ENCODE measurements around the gene MB21D2. TPM values are rescaled to one million over a fixed set of nuclear protein-coding genes. Genes with fewer than 3 reads are reported as not detected.

The MB21D2 gene
- total RNA-seq, 4 donors from 2014 or later, result 3.6 to 7.5 (median 6.5) TPM

DNA sequence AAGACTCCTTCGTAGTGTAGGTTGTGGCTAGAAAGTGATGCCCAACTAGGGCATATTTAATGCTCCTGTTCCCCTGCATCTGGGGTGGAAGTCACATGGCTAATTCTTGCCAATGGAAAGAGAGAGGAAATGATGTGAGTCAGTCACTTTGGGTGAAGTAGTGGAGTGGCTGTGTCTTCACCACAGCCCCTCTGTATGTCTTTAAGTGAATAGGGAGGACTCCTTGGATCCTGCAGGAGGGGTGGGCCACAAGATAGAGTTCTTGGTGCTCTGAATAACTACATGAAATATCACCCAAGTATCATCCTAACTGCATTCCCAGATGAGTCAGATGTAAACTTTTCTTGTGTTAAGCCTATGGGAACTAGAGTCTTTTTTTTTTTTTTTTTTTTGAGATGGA is 17.8 kb upstream of the MB21D2 start:
- TF ChIP-seq POLR2A (IDR thresholded peaks at IDR 0.05), result no peak
- no peak for TF ChIP-seq CTCF (IDR thresholded peaks at IDR 0.05)
- no peak for TF ChIP-seq EP300 (IDR thresholded peaks at IDR 0.05)
- WGBS, 2 donors, result 100% methylated on average over 1 of the region's 1 CpG
- Histone ChIP-seq H3K27me3 (no peaks in the 10 kb centered on the region), H3K9me3 (no peaks in the 10 kb centered on the region), H3K36me3 (no peaks in the 10 kb centered on the region), H3K4me1 (no peaks in the 10 kb centered on the region), H3K27ac (no peak overlapping the region), H3K4me3 (no peak overlapping the region)
- no peak for DNase-seq (ENCODE audit: low spot score in 2 of 2)

DNA sequence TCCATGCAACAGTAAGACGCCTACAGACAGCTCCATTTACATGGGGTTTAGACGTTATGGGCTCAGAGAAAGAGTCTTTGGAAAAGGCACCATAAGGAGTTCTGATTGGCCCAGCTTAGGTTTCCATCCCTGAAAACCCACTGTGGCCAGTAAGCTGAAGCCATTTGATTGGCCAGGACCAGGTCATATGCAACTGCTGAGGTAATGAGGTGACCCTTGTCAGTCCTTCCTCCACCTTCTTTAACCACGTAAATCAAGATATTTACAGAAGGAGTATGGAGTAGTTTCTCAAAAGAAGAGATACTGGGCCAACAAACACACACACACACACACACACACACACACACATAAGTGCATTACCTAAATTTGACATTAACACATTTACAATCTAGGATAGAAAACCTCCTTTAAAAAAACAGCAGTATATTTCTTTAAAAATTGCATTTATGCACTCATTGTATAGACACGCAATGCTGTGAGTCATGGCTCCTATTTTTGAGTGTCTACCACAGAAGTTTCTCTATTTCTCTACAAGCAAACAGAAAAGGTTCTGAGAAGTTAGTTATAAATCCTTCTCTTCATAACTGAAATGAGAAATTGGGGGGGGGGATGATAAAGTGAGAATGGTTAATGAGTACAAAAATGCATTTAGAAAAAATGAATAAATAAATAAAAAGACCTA is 16.3 kb upstream of the MB21D2 start:
- no peaks in the 10 kb centered on the region for H3K9me3 ChIP-seq
- DNase-seq (ENCODE audit: low spot score in 2 of 2), result no peak
- no peaks in the 10 kb centered on the region for H3K36me3 ChIP-seq
- H3K27me3 ChIP-seq, result no peaks in the 10 kb centered on the region
- no peak overlapping the region for H3K27ac ChIP-seq
- no peak overlapping the region for H3K4me3 ChIP-seq
- no peak for TF ChIP-seq EP300 (IDR thresholded peaks at IDR 0.05)
- no peak for TF ChIP-seq POLR2A (IDR thresholded peaks at IDR 0.05)
- TF ChIP-seq CTCF (IDR thresholded peaks at IDR 0.05), result no peak
- 65 to 78% methylated on average over 3 to 4 of the region's 4 CpGs for WGBS, 2 donors
- H3K4me1 ChIP-seq, result no peaks in the 10 kb centered on the region

DNA sequence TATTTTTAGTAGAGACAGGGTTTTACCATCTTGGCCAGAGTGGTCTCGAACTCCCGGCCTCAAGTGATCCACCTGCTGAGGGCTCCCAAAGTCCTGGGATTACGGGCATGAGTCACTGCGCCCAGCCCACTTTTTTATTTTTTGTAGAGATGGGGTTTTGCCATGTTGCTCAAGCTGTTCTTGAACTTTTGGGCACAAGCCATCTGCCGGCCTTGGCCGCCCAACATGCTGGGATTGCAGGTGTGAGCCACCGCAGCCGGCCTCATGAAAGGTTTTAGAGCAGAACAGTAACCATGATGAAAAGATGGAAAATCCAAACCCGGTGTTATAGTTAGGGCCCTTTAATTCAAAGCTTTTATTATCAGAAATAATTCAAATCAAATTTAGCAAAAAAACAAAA is 15.6 kb upstream of the MB21D2 start:
- WGBS, 2 donors, result 86 to 95% methylated on average over 9 of the region's 9 CpGs
- TF ChIP-seq EP300 (IDR thresholded peaks at IDR 0.05) (no peak), CTCF (IDR thresholded peaks at IDR 0.05) (no peak), POLR2A (IDR thresholded peaks at IDR 0.05) (no peak)
- no peaks in the 10 kb centered on the region for H3K27me3 ChIP-seq
- H3K4me1 ChIP-seq, result no peaks in the 10 kb centered on the region
- no peak for DNase-seq (ENCODE audit: low spot score in 2 of 2)
- H3K36me3 ChIP-seq, result no peaks in the 10 kb centered on the region
- no peak overlapping the region for H3K4me3 ChIP-seq
- no peak overlapping the region for H3K27ac ChIP-seq
- H3K9me3 ChIP-seq, result no peaks in the 10 kb centered on the region

GRCh38 chr3:192931825-192932224 is 14.2 kb upstream of the MB21D2 start:
- 83 to 95% methylated on average over 3 of the region's 3 CpGs for WGBS, 2 donors
- Histone ChIP-seq H3K27me3 (no peaks in the 10 kb centered on the region), H3K9me3 (no peaks in the 10 kb centered on the region), H3K4me3 (no peak overlapping the region), H3K27ac (no peak overlapping the region), H3K4me1 (no peaks in the 10 kb centered on the region), H3K36me3 (no peaks in the 10 kb centered on the region)
- no peak for TF ChIP-seq POLR2A (IDR thresholded peaks at IDR 0.05)
- no peak for TF ChIP-seq EP300 (IDR thresholded peaks at IDR 0.05)
- no peak for TF ChIP-seq CTCF (IDR thresholded peaks at IDR 0.05)
- no peak for DNase-seq (ENCODE audit: low spot score in 2 of 2)

- Histone ChIP-seq H3K27ac (no peak overlapping the region), H3K4me1 (no peaks in the 10 kb centered on the region), H3K36me3 (no peaks in the 10 kb centered on the region), H3K4me3 (no peak overlapping the region), H3K27me3 (no peaks in the 10 kb centered on the region), H3K9me3 (no peaks in the 10 kb centered on the region)
- DNase-seq (ENCODE audit: low spot score in 2 of 2), result no peak
- TF ChIP-seq CTCF (IDR thresholded peaks at IDR 0.05) (no peak), EP300 (IDR thresholded peaks at IDR 0.05) (no peak), POLR2A (IDR thresholded peaks at IDR 0.05) (no peak)
- WGBS, 2 donors, result 88 to 89% methylated on average over 1 of the region's 1 CpG
Observed at GRCh38 chr3:192930577-192930976, 12.9 kb upstream of the MB21D2 start.
